ENCODE results near the gene ASB6.
A peak's percentile ranks its signal among the peaks of the same experiment; 100 is the strongest.

ASB6 gene, protein sequence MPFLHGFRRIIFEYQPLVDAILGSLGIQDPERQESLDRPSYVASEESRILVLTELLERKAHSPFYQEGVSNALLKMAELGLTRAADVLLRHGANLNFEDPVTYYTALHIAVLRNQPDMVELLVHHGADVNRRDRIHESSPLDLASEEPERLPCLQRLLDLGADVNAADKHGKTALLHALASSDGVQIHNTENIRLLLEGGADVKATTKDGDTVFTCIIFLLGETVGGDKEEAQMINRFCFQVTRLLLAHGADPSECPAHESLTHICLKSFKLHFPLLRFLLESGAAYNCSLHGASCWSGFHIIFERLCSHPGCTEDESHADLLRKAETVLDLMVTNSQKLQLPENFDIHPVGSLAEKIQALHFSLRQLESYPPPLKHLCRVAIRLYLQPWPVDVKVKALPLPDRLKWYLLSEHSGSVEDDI

DNA sequence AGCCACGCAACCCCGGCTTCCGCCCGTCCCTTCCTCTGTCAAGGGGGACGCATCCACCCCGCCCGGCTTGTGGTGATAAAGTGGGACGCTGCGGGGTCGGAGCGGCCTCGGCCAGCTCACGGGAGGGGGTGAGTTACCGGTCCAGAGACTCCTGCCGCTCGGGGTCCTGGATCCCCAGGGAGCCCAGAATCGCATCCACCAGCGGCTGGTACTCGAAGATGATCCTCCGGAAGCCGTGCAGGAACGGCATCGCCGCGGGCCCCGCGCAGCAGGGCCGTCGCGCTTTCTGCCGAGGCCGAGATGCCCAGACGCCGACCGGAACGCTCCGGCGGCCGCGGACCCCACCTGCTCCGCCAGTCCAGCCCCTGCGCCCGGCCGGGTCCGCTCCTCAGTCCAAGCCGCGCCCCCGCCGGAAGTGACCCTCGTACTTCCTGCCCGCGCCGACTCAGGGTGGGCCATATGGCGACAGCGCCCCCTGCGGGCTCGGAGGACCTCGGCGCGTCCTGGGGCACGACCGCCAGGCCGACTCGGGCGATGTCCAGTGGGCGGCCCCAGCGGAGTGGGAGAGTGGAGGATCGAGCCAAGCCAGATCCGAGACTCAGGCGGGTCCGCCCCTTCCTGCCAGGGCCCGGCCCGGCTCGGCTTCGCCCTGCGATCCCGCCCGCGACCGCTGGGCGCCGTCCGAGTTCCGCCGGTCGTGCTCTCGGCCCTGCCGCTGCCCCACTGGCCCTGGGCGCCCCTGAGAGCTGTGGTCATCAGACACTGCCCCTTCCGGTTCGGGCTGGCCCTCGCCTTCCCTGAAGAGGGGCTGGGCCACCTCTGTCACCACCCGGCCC, at the start of gene ASB6:
ASB6 (minus strand) TSS at position 402 of the 836 bp plus-strand sequence; CDS start at position 250, 152 bp downstream.
- peak; percentile 78 for DNase-seq (ENCODE audit: low read depth)

DNA sequence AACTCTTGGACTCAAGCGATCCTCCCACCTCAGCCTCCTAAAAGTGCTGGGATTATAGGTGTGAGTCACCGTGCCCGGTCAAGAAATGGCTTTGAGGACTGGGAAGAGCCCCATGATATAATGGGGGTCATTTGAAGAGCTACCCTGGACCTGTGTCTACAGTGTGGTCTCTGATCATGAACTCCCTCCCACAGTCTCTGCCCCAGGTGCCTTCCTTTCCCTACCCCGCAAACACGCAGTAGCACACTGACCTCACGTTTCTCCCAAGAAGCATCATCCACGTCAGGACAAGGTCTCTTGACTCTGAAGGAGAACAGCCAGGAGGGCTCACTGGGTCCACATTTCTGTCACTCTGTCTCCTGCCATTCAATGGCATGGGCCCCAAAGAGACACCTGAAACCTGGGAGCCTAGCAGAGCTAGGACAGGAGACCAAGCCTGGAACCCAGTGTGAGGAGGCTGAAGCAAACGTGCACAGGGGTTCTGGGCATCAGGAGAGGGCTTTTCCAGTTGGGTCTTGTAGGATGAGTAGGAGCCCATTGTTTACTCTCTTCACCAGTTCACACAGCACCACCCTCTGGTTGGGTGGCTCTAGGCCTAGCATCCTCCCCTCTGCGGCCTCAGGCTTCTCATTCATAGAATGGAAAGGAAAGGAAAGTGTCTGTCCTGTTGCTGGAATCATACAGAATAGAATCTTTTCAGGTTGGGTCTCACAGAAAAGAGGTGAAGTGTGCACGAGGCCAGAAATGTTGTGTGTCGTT, 46.5 kb upstream of the ASB6 start:
- DNase-seq (ENCODE audit: low read depth), result no peak

DNA sequence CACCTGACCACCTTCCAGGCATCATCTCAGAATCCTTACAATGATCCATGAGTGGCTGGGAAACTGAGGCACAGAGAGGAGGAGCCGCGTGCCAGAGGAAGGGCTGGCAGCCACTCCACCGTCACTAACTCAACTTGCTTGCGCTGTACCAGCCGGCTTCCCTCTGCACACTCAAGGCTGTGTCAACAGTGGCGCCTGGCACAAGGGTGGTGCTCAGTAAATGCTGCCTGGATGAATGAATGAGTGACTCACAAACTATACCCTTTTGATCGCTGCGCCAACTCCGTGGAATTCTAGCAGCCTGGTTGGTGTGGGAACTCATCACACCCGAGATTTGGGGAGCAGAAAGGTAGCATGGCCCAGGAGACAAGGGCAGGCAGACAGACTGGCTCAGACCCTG, 45.4 kb upstream of the ASB6 start:
- DNase-seq (ENCODE audit: low read depth), result no peak

DNA sequence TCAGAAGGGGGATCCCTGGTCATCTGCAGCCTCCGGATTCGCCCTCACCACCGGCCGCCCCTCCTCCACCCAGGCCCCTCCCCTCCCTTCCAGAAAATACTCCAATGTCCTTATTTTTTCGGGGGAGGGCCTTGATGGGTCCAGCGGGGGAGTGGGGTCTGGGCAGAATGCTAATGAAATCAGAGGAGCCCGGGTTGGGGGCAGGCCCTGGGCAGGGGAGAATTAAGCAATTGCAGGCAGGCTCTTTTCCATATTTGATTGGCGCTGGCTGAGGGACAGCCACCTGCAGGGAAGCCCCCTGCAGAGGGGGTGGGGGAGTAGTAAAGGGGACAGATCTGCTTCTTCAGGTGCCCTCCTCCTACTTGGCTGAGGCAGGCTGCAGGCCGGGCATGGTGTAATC, 44.8 kb upstream of the ASB6 start:
- DNase-seq (ENCODE audit: low read depth), result no peak

DNA sequence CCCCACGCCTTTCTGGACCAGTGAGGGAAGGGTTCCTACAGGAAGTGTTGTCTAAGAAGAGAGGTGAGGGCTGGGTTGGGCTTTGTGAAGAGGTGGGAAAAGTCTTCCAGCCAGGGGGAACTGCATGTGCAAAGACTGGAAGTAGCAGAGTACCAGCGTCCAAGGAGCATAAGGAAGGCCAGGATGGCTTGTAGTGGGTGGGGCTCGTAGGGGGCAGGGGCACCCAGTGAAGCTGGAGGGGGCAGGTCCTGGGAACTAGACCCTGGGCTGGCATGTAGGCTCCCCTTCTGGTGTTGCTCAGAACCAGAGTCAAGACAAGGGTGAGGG, 43.9 kb upstream of the ASB6 start:
- DNase-seq (ENCODE audit: low read depth), result no peak

DNA sequence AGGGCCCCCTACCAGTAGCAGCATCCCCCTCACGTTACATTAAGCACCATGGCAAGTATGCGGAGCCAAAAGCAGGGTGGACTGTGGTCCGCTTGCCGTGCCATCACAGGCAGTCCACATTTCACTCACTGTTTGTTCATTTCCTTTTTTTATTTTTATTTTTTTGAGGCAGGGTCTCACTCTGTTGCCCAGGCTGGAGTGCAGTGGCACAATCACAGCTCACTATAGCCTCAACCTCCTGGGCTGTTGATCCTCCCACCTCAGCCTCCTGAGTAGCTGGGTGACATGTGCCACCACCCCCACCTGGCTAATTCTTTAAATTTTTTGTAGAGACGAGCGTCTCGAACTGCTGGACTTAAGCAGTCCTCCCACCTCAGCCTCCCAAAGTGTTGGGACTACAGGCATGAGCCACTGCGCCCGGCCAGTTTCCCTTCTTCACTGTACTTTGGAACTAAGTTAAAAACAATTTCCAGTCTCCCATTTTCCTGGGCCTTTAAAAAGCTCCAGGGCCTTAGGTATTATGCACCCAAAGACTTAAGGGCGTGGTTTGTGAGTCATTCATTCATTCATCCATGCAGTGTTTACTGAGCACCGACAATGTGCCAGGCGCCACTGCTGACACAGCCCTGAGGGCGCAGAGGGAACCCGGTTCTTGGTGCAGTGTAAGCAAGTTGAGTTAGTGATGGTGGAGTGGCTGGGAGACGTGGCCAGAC, 43.4 kb upstream of the ASB6 start:
- DNase-seq (ENCODE audit: low read depth), result no peak

DNA sequence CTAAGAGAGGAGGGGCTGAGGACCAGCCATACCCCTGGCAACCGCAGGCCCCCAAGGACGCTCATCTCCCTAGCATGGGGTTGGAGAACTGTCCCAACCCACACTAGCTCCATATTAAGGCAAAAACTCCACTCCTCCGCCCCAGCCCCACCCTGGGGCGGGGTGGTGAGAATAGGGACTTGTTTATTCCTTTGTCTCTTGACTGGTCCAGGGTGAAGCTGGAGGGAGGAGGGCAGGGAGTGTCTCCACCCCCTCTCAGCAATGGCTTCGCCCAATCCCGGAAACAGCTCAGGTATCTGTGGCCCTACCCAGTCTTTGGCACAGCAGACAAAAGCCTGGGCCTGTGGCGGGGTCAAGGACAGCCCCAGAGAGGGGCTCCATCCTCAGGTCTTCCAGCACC, 40.4 kb upstream of the ASB6 start:
- no peak for DNase-seq (ENCODE audit: low read depth)

DNA sequence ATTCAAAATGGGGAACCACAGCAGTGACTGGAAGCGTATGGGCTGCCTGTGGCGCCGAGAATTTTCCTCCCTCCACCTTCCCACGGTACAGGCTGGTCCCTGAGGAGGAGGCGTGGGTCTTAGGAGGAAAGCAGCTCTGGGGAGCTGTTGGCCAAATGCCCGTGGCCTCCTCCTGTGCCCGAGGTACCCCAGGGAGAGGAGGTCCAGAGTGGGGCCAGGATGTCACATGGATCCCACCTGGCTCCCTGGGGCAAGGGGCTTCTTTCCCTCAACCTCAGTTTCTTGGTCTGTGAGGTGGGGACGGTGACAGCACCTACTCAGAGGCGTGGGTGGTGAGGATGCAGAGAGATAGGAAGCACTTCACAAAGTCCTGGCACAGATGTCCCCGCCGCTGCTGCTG, 40.0 kb upstream of the ASB6 start:
- DNase-seq (ENCODE audit: low read depth), result no peak

DNA sequence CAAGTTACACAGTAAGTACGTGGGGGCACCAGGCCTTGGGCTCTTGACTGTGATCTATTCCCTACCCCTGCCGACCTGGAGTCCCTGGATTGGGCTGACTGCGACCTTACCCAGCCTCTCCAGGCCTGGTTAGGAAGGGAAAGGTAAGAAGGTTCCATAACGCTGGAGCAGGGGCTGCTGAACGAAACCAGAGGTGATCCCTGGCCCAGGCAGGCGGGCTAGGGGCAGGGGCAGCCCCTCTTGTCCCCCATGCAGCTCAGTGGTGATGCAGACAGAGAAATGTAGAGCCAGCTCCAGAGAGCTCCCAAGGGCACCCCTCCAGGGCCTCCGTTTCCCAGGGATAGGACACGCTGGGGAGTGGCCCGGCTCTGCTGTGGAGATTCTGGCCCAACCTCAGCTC, 37.6 kb upstream of the ASB6 start:
- DNase-seq (ENCODE audit: low read depth), result no peak

DNA sequence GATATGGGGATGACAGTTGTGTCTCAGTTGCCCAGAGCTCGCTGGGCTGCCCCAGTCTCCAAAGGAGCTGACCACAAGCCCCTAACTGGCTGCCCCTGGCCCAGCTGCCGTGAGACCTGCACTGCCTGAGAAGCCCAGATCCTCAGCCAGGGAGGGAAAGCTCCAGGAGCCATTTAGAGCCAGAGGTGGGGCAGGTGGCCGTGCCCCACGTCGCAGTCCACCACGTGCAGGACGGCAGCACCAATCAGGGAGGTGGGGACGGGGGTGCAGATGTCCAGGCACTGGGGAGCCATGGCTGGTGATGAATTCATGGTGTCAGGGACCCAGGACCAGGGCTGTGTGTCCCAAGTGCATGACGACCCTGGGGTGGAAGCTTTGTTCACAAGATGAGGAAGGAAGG, 36.9 kb upstream of the ASB6 start:
- no peak for DNase-seq (ENCODE audit: low read depth)

DNA sequence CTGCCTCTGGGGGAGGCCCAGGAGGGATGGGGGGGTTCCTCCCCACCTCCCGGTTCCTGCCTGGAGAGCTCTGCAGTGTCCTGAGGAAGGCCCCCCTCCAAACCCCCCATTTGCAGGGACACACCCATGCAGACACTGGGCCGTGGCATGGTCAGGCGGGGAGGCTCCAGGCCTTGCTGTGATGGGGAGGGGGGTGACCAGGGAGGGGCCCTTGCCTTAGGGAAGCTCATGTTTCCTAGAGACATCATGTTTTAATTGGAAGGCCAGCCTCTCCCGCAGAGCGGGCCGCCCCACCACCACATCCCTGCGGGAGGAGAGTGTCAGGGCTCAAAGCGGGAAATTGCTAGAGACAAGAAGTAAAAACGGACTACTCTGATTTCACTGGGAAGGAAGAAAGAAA, 35.5 kb upstream of the ASB6 start:
- DNase-seq (ENCODE audit: low read depth), result no peak

DNA sequence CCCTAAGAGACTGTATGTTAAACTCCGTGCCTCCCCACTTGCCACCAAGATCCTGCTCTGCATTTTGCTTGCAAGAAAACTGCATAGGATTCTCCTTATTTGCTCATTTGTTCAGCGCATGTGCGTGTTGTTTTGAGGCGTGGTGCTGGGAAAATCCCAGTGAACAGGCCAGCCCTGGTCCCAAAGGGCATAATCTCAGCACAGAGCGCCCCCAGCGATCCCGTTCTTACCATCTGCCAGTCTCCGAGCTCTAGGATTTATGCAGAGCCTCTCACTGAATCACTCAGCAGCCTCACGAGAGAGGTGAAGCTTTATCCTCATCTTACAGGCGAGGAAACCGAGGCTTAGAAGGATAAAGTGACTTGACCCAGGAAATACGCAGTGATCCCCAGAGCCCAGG, 35.0 kb upstream of the ASB6 start:
- no peak for DNase-seq (ENCODE audit: low read depth)

DNA sequence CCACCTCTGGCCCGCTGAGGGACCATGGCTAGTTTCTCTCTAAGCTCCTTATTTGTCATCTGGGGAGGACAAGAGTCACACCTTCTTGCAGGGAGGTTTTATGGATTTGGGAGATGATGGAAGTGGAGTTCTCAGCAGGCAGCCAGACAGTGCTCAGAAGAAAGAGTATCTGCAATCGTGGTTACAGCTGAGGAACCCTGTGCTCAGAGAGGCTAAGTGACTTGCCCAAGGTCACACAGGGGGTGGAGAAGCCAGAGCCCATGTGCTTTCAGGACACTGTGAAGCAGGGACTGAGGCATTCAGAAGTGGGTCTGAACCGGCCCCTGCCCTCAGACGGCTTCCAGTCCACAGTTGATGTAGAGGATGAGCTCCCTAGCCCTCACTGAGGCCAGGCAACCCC, 34.3 kb upstream of the ASB6 start:
- DNase-seq (ENCODE audit: low read depth), result no peak

DNA sequence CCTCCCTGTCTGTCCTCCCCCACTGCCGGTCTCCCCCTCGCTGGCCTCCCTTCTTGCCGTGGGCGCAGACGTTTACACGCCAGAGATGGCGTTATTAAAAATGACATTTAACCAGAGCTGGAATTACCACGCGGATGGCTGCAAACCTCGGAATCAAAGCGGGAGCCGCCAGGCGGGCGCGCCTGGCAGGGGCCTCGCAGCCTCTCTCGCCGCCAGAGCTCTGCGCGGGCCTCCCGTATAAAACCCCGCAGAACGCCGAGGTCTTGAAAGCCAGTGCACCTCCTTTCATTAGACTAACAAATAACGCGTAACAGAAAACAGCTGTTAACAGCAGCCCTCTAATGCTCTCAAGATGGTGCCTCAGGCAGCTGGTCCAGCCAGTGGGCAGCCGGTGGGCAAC, 33.7 kb upstream of the ASB6 start:
- DNase-seq (ENCODE audit: low read depth), result no peak

DNA sequence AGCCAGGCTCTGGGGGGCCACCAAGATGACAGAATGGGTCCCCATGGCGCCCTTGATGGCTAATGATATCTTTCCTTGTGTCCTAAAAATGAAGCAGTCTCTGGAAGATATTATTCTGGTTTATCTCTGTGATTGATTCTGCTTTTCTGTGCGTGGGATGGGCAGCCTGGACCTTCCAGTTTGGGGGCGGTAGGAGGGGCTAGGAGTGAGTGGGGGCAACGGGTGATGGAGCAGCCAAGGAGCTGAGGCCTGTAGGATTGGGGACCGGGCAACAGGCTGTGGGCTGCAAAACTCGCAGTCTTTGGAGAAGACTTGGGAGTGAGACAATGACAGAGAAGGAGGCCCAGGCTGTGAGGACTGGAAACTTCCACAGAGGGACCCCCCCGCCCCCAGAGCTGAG, 32.3 kb upstream of the ASB6 start:
- no peak for DNase-seq (ENCODE audit: low read depth)

DNA sequence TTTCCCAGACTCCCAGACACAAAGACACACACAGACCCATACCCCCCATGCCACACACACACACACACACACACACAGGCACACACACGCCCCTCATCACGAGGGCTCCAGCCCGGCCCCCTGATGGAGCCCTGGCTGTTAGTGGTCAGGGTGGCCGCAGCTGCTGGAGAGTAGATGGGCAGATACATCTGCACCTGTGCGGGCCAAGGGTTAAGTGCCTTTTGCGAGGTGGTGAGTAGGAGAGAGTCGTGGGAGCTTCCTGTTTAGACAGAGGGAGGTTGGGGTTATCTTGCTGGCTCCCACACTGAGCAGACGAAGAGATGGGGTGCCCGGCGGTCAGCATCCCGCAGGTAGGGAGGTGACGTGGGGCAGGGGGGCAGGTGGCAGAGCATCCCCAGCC, 31.7 kb upstream of the ASB6 start:
- no peak for DNase-seq (ENCODE audit: low read depth)

DNA sequence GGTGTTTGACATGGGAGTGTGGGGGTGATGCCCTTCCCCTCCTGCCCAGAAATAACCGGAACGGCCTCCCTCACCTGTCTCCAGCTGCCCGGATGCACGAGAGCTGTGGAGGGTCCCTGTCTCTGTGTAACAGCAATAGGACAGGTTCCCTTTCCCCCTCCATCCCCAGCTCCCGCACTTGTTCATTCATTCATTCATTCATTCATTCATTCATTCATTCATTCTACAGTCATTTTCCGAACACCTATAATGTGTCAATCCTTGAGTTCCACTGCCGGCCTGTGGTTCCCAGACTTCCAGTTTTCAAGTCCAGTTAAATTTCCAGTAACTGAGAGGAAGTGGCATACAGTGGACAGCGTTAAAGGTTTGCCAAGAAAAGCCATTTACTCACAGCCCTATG, 30.8 kb upstream of the ASB6 start:
- no peak for DNase-seq (ENCODE audit: low read depth)

DNA sequence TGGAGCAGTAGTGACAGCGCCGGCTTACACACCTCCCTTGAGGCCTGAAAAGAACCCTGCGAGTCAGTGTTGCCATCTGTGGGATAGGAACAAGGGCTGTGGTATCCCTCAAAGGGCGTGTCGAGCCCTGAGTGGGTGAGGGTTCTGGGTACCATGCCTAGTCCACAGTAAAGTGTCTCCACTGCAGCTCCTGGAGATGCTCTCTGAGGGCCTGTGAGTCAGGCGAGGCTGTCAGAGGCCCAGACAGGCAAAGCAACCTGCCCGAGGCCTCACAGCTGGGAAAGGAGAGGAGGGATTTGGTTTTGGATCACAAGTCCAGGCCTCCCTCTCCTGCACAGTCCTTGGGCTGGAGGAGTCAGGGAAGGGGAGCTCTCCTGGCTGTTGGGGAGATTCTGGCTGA, 29.6 kb upstream of the ASB6 start:
- DNase-seq (ENCODE audit: low read depth), result no peak

DNA sequence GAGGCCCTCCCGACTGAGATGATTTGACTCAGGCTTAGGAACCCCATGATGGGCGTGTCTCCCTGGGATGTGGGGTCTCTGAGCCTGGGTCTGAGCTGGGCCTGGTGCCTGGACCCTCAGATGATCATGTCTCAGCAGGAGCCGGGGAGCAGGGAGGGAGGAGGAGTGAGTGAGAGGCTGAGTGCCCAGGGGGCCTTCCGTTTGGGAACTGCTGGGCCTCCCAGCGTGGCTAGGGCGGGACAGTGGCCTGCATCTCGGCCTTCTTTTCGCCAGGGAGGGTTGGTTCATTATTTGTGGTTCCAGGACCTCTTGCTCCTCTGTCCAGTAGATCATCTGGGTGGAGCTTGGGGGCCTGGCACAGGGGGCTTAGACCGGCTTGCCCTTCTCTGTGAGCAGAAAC, 29.1 kb upstream of the ASB6 start:
- no peak for DNase-seq (ENCODE audit: low read depth)

DNA sequence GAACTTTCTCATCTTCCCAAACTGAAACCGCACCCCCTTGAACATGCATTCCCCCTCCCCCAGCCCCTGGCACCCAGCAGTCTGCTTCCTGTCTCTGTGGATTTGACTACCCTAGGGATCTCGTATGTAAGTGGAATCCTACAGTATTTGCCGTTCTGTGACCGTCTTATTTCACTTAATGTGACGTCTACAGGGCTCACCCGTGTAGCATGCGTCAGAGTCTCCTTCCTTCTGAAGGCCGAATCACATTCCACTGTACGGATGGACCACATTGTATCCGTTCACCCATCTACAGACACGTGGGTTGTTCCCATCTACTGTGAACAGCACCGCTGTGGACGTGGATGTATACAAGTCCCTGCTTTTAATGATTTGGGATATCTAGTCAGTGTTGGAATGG, 28.0 kb upstream of the ASB6 start:
- no peak for DNase-seq (ENCODE audit: low read depth)

DNA sequence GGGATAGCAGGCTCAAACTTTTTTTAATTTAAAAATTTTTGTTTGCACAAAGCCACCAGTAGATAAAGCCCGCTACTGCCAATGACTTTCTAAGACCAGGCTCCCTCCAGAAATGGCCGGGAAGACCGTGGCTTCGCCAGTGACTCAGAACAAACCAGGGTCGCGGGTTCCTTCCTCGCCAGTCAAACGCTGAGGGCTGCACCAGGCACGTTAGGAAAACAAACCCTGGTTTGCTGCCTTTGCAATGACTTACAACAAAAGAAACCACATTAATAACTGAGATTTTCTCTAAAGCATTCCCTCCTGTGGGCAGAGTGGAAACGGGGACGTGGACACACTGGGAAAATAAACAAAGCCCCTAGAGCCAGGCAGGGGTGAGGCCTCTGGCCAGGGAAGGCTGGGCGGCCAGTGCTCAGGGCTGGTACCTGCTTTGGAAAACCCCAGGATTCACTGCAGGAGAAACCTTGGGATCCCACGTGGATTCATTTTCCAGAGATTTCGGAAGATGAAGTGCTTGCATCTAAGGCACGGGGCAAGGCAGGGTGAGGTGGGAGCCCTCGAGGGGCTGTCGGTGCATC, 27.3 kb upstream of the ASB6 start:
- DNase-seq (ENCODE audit: low read depth), result peak; percentile 77

DNA sequence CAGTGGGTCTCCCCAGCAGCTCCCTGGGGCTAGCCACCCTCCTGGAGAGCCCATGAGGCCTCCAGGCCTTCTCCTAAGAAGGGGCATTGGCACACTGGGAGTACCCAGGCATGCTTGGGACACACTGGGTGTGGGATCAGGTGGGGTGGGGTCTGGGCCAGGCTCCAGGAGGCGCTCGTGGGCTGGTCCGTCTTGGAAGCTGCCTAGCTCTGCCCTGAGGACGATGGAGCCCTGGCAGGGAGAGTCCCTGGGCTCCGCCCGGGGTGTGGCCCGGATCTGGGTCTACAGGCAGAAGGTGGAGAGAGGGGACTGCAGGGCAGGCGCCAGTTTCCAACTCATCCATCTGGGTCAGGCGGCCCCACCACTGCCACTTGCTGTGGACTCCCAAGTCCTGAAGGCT, 25.9 kb upstream of the ASB6 start:
- no peak for DNase-seq (ENCODE audit: low read depth)

Data from GM04503 (cell line).